GM10266 (cell line): Measurements from ENCODE around the gene PXYLP1.

Experiments
- DNase-seq: peaks from one replicate; pipeline ENCODE4 v3.0.0; 2012; ENCODE audit errors: extremely low spot score
- TF ChIP-seq, protein P1 (sequence below): IDR thresholded peaks from 2 replicates; pipeline ENCODE4 v1.5.1; 2012; ENCODE audit warnings: mild to moderate bottlenecking, low read depth; ENCODE audit not compliant: control insufficient read depth, insufficient read depth; ENCODE audit errors: missing control alignments

The PXYLP1 gene

GRCh38 chr3:141275973-141276372 lies 44.3 kb downstream of the PXYLP1 start:
- no peak for DNase-seq
- TF ChIP-seq, protein P1, sequence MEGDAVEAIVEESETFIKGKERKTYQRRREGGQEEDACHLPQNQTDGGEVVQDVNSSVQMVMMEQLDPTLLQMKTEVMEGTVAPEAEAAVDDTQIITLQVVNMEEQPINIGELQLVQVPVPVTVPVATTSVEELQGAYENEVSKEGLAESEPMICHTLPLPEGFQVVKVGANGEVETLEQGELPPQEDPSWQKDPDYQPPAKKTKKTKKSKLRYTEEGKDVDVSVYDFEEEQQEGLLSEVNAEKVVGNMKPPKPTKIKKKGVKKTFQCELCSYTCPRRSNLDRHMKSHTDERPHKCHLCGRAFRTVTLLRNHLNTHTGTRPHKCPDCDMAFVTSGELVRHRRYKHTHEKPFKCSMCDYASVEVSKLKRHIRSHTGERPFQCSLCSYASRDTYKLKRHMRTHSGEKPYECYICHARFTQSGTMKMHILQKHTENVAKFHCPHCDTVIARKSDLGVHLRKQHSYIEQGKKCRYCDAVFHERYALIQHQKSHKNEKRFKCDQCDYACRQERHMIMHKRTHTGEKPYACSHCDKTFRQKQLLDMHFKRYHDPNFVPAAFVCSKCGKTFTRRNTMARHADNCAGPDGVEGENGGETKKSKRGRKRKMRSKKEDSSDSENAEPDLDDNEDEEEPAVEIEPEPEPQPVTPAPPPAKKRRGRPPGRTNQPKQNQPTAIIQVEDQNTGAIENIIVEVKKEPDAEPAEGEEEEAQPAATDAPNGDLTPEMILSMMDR = no peak

- TF ChIP-seq, protein P1 = no peak
- DNase-seq = no peak
These were observed 44.8 kb downstream of the PXYLP1 start for GRCh38 chr3:141276398-141276797.

DNA sequence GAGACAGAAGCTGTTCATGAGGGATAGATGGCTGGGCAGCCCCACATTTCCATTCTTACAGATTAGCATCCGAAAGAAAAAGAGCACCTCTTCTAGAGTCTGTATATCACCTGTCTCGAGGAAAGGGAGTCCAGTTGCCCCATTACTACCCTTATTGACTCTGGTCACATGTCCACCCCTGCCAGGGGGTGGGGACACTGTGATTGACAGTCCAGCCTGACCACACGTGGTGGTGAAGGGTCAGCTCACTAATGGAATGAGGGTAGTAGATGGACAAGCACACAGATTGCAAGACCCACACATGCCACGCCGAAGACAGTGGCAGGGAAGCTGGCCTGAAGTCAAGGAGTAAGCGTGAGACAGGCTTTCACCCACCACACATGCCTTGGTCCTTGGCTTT lies 45.8 kb downstream of the PXYLP1 start:
- TF ChIP-seq, protein P1 = no peak
- no peak for DNase-seq

- TF ChIP-seq, protein P1 = no peak
- DNase-seq = no peak
These were observed 46.8 kb downstream of the PXYLP1 start for GRCh38 chr3:141278196-141279076.

GRCh38 chr3:141279077-141279967 lies 47.7 kb downstream of the PXYLP1 start:
- DNase-seq = no peak

GRCh38 chr3:141280086-141280485 lies 48.5 kb downstream of the PXYLP1 start:
- no peak for DNase-seq
- TF ChIP-seq, protein P1 = no peak

More at GRCh38 chr3:141279077-141279967, 47.7 kb downstream of the PXYLP1 start:
- TF ChIP-seq, protein P1 = peak; percentile 51
